ENCODE results near the gene RRP12. TPM values are rescaled to one million over a fixed set of nuclear protein-coding genes. Genes with fewer than 3 reads are reported as not detected.
"Not testable (repeated sequence)": the region's sequence is repeated elsewhere in the genome, so short reads cannot be mapped to it uniquely, and the experiment has no call there.

The RRP12 gene
- total RNA-seq, 1 donor from 2014 or later = 10.4 TPM

GRCh38 chr10:97367126-97367649, 34.0 kb downstream of the RRP12 start:
- no peak for DNase-seq

GRCh38 chr10:97366572-97366971, 34.6 kb downstream of the RRP12 start:
- no peak for DNase-seq

GRCh38 chr10:97365761-97366351, 35.3 kb downstream of the RRP12 start:
- no peak for DNase-seq

- DNase-seq = no peak
Observed at GRCh38 chr10:97363071-97363470, 38.1 kb downstream of the RRP12 start.

- no peak for DNase-seq
Observed at GRCh38 chr10:97362310-97363033, 38.7 kb downstream of the RRP12 start.

GRCh38 chr10:97361537-97361901, 39.6 kb downstream of the RRP12 start:
- DNase-seq = peak; percentile 74

GRCh38 chr10:97360705-97361536, 40.2 kb downstream of the RRP12 start:
- no peak for DNase-seq

- no peak for DNase-seq
Observed at GRCh38 chr10:97358781-97359180, 42.4 kb downstream of the RRP12 start.

- no peak for DNase-seq
Observed at GRCh38 chr10:97358349-97358748, 42.8 kb downstream of the RRP12 start.

GRCh38 chr10:97356918-97357317, 44.2 kb downstream of the RRP12 start:
- no peak for DNase-seq

GRCh38 chr10:97356318-97356914, 44.7 kb downstream of the RRP12 start:
- peak; percentile 48 for DNase-seq

GRCh38 chr10:97355571-97355975, 45.6 kb downstream of the RRP12 start:
- peak; percentile 88 for DNase-seq

GRCh38 chr10:97353945-97354344, 47.2 kb downstream of the RRP12 start:
- no peak for DNase-seq

GRCh38 chr10:97349752-97350513, 51.2 kb downstream of the RRP12 start:
- DNase-seq = no peak

GRCh38 chr10:97347317-97347716, 53.8 kb downstream of the RRP12 start:
- no peak for DNase-seq

GRCh38 chr10:97343664-97344063, 57.5 kb downstream of the RRP12 start:
- not testable (repeated sequence) for DNase-seq

GRCh38 chr10:97341416-97341815, 59.7 kb downstream of the RRP12 start:
- no peak for DNase-seq

GRCh38 chr10:97338041-97338440, 63.1 kb downstream of the RRP12 start:
- DNase-seq = no peak

GRCh38 chr10:97336942-97337831, 64.0 kb downstream of the RRP12 start:
- DNase-seq = no peak

GRCh38 chr10:97336446-97336845, 64.7 kb downstream of the RRP12 start:
- no peak for DNase-seq

- no peak for DNase-seq
Observed at GRCh38 chr10:97336006-97336405, 65.1 kb downstream of the RRP12 start.

Data from dermis blood vessel endothelial cell (primary cell).